HG02870 (cell line): Measurements from ENCODE around the gene ACTL8.

Experiments used
- ATAC-seq: cut with Tn5 transposase; IDR thresholded peaks from one replicate; pipeline ENCODE4 v1.9.1; 2021; ENCODE audit warnings: mild to moderate bottlenecking, moderate library complexity; ENCODE audit not compliant: unreplicated experiment

Gene ACTL8

DNA sequence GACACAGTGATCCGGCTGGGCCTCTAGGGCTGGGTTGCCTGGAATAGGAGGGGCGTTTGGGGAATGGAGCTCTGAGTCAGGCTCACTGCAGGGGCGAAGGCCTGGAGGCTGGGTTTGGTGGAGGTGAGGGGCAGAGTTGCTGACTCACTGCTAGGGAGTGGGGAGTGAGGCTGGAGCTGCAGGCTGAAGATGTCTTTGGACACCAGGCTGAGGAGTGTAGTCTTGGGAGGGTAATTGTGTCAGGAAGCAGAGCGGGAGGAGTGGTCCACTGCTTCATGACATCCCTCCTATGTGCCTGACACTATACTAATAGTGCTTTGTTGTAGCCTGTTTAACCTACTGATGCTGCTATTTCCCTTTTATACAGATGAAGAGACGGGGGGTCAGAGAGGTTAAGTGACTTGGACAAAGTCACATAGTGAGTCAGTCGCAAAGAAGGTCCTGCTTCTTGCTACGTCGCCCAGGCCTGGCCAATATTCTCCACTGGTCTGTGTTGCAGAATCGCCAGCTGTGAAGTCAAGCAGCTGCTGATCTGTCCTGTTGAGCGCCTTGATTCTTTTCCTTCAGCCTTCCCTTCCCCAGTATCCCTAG is 13.6 kb downstream of the ACTL8 start:
- ATAC-seq: no peak

DNA sequence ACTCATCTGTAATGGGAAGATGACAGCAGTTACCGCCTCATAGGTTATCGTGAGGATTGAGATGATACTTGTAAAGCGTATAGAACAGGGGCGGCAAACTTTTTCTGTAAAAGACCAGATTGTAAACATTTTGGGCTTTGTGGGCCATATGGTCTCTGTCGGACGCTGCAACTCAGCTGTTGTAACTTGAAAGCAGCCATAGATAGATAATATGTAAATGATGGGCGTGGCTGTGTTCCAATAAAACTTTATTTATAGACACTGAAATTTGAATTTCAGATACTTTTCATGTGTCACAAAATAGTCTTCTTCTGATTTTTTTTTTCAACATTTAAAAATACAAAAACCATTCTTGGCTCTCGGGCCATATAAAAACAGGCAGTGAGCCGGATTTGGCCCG is 15.8 kb downstream of the ACTL8 start:
- no peak for ATAC-seq

DNA sequence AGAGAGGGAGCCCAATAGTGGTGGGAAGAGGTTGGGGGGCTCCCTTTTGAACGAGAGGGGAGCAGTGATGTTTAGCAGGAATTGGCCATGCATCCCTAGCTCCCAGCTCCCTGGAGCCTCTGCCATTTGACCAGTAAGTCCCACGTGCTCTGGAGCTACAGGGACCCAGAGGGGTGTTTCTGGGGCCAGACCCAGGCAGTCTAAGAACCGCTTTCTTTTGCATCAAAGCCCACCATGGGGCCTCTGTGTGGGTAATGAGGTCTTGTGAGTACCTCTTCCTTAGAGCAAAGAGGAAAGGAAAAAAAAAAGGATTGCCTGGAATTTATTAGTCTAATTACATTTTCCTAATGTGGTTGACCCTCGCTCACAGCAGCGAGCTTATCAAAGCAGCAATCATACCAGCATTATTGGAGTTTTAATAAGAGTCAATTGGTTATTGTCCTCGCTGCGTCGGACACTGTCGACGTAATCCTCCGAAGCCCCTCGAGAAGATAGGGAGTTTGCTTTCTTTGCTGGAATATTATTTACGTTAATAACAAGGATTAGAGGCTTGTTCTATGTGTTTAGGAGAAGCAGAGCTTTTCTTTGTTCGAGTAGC is 17.6 kb downstream of the ACTL8 start:
- ATAC-seq: no peak

- ATAC-seq: no peak
Measured at GRCh38 chr1:17773591-17774326, 18.6 kb downstream of the ACTL8 start.

GRCh38 chr1:17774452-17774851 is 19.3 kb downstream of the ACTL8 start:
- no peak for ATAC-seq

- ATAC-seq: no peak
Measured at GRCh38 chr1:17775796-17776195, 20.7 kb downstream of the ACTL8 start.

- no peak for ATAC-seq
Measured at GRCh38 chr1:17776426-17776825, 21.3 kb downstream of the ACTL8 start.

GRCh38 chr1:17777330-17777729 is 22.2 kb downstream of the ACTL8 start:
- no peak for ATAC-seq

DNA sequence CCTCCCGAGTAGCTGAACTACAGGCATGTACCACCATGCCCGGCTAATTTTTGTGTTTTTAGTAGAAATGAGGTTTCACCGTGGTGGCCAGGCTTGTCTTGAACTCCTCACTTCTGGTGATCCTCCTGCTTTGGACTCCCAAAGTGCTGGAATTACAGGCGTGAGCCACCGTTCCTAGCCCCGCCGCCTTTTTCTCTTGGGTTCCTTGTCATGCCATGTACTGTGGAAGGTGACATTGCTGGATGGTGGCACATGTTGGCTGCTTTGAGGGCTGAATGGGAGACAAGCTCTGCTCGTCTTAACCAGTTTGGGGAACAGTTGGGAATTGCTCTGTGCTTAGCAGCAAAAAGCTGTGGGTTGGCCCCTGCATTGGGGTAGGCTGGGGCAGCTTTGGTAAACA is 22.7 kb downstream of the ACTL8 start:
- no peak for ATAC-seq

DNA sequence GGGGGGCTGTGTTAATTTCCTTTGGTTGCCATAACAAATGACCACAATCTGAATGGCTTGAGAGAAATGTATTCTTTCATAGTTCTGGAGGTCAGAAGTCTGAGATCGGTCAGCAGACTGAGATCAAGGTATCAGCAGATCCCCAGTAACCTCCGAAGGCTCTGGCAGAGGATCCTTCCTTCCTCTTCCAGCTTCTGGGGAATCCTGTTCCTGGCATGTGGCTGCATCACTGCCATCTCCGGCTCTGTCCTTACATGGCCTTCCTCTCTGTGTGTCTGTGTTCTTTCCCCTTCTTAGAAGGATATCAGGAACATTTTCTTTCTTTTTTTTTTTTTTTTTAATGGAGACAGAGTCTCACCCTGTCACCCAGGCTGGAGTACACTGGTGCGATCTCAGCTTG is 25.8 kb downstream of the ACTL8 start:
- no peak for ATAC-seq

DNA sequence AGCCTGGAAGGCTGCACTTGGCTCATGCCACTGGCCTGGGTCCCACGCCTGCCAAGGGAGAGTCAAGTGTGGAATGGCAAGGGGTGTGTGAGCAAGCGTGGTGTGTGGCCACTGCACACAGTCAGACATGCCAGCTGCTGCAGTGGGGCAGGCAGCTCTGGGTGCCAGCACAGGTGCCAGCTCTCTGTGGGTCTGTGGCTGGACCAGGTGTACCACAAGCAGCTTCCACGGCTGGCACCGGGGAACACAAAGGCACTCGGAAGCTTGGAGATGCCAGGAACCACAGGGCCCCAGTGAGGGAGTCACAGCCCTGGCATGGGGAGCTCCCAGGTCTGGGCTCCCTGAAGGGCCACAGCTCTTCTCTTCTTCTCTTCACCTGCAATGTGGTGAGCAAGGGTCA is 34.8 kb downstream of the ACTL8 start:
- ATAC-seq: no peak

DNA sequence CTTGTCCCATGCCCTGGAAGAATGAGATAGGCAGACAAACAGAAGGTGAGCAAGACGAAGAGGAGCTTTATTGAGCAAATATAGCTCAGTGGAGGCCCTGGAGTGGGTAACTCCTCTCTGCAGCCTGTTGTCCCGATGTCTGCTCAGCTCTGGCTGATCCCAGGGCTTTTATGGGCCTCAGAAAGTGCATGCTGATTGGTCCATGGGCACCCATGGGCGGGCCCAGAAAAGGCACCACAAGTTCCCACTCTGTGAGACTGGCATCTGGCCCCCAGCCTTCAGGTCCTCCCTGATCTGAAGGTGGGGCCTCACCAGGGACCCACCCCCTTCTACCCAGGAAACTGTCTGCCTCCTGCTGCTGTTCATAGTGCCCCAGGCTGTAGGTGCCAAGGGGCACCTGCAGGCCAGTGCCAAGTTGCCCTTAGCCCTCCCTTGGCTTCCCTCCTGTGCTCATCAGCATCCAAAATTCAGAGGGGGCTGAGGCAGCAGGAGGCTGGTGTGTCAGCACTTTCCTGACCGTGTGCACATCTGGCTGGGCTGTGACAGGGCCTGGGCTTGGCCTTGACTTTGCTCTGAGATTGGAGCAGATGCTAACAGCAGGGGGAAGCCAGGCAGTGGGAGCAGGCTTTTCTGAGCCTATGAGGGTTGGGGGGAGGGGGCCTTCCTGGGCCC is 35.4 kb downstream of the ACTL8 start:
- ATAC-seq: no peak

GRCh38 chr1:17791055-17791390 is 35.9 kb downstream of the ACTL8 start:
- ATAC-seq: no peak

DNA sequence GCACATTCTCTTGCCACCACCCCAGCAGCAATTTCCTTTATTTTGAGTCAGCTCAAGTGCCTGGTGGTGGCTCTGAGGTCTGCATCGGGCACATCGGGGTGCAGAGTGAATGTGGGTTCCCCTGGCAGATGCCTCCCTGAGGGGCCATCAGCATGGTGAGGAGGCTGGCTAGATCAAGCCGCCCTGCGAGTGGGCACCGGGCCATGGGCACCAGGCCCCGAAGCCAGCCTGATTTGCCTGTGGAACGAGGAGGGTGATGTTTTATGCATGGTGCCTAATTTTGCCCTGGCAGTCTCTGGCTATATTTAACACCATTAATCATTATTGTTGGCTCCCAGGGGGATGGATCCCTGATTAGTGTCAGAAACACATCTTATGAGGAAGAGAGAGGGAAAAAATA is 36.3 kb downstream of the ACTL8 start:
- ATAC-seq: no peak

DNA sequence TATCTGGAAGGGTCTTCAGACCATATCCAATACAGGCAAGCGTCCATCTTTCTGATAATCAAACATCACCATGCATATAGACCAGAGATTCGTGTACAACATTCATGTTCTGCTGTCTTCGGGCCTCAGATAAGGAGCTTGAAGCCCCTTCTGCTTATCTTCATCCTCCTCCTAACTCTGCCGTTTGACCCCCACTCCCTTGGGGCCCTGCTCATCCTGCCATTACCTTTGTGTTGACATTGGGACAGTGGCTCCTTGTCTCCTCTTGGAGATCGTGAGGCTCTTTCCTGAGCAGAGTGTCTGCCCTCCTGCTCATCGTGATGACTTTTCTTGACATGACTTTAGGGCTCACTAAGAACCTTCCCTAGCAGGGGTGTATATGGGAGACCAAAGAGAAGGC is 37.3 kb downstream of the ACTL8 start:
- ATAC-seq: no peak

GRCh38 chr1:17795081-17795809 is 40.1 kb downstream of the ACTL8 start:
- no peak for ATAC-seq

DNA sequence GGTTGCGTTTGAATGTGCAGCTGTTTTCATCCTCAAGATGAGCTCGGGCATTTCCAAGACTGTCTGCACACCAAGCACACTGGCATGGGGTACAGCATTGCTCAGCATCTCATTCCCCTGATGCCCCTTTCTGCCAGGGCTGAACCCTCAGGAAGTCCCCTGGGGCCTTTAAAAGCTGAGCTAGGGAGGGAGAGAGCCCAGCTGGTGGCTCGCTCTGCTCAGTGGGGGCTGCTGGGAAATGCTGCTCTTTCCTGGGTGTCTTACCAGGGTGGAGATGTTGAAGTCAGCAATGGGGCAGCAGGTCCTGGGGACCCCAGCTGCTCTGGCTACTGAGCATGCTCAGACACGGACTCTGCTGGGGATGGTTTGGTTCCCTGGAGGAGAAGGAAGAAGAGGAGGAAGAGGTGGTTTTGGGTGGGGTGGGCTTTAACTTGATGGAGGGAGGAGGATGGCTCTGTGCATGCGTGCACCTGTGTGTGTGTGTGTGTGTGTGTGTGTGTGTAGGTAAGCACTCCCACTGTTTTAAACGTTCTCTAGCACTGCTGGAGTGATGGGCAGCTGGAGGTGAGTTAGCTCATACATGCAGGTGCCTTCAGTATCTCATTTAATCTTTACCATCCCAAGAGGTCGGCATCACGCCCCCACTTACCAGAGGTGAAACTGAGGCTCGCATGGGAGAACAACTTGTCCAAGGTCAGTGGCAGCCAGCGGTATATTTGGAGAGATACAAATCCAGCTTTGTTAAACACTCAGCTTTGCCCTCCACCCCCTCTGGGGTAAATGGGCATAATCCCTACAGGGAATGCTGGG is 40.9 kb downstream of the ACTL8 start:
- no peak for ATAC-seq

- no peak for ATAC-seq
Measured at GRCh38 chr1:17797478-17797877, 42.3 kb downstream of the ACTL8 start.

GRCh38 chr1:17798011-17798410 is 42.9 kb downstream of the ACTL8 start:
- ATAC-seq: no peak

DNA sequence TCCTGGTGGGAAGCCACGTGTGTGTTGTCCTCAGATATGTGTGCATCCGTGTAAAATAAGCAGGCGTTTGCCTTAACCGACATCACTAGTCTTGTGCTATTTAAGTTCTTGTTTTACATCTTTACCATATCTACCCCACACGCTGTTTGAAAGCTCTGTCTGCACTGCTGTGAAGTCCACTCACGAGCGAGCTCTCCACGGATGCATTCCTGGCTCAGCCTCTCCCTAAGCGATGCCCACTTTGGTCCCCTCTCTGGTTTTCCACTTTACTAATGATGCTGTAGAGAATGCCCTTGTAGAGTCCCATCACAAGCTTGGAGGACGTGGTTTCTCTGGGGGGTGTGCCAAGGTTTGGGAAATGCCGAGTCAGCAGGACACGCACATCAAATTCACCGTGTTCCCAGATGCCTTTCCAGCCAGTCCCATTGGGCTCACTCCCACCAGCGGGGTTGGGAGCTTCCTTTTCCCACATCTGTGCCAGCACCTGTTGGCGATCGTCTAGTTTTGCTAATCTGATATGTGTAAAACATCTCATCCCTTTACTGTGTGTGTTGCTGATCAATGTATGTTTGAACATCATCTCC is 43.8 kb downstream of the ACTL8 start:
- ATAC-seq: no peak
